Measurements from ENCODE around the gene ADRB2. TPM values are rescaled to one million over a fixed set of nuclear protein-coding genes. Genes with fewer than 3 reads are reported as not detected.

The ADRB2 gene
- total RNA-seq, 4 donors from 2014 or later = 1.1 to 5.1 (median 4.2) TPM

DNA sequence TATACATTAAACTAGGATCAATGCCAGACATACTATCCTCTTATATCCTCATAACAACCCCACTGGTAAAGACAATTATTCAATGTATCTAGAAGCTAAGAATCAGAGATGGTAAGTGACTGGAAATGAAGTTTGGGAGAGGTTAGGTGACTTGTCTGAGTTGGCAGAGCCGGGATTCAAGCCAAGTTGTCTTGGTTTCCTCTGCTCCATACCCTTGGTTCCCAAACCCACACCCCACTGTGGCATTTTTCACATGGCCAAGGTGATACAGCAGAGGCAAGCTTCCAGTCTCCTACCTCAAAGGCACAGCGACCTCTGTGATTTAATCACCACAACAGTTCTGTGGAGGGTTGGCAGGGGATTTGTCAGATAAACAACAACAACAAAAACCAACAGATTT is 34.7 kb upstream of the ADRB2 start:
- no peaks in the 10 kb centered on the region for H3K27me3 ChIP-seq
- no peak for DNase-seq
- no peak overlapping the region for H3K27ac ChIP-seq
- no peak for TF ChIP-seq POLR2A (IDR thresholded peaks at IDR 0.05)
- TF ChIP-seq, protein P1, sequence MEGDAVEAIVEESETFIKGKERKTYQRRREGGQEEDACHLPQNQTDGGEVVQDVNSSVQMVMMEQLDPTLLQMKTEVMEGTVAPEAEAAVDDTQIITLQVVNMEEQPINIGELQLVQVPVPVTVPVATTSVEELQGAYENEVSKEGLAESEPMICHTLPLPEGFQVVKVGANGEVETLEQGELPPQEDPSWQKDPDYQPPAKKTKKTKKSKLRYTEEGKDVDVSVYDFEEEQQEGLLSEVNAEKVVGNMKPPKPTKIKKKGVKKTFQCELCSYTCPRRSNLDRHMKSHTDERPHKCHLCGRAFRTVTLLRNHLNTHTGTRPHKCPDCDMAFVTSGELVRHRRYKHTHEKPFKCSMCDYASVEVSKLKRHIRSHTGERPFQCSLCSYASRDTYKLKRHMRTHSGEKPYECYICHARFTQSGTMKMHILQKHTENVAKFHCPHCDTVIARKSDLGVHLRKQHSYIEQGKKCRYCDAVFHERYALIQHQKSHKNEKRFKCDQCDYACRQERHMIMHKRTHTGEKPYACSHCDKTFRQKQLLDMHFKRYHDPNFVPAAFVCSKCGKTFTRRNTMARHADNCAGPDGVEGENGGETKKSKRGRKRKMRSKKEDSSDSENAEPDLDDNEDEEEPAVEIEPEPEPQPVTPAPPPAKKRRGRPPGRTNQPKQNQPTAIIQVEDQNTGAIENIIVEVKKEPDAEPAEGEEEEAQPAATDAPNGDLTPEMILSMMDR (IDR thresholded peaks at IDR 0.05) = no peak
- WGBS, 2 donors = 78 to 81% methylated on average over 2 of the region's 2 CpGs
- no peaks in the 10 kb centered on the region for H3K9me3 ChIP-seq
- no peaks in the 10 kb centered on the region for H3K36me3 ChIP-seq
- no peaks in the 10 kb centered on the region for H3K4me1 ChIP-seq
- no peak overlapping the region for H3K4me3 ChIP-seq (replicated peaks in 1 of 3)
- intact Hi-C loops (cut with DNase I) = no loop called here

DNA sequence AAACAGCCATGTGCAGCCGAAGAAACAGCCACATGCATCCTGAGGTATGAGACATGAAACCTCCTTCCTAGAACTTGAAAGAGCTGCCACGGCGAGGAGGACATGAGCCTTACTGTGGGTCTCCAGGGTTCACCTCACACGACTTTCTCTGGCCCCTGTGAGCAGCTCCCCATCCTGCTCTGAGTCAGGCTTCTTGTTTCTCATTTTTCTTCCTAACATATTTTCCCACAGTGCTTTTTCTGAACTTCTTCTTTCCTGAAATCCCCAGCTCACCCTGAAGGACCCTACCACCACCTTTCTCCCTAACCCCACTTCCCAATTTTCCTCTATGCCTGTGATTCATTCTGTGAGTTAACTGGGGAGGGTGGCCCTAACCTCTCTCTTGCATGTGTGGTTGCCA is 33.7 kb upstream of the ADRB2 start:
- no peak for DNase-seq
- no peaks in the 10 kb centered on the region for H3K9me3 ChIP-seq
- no peak overlapping the region for H3K4me3 ChIP-seq (replicated peaks in 1 of 3)
- WGBS, 2 donors = 83 to 86% methylated on average over 4 of the region's 4 CpGs
- no peaks in the 10 kb centered on the region for H3K4me1 ChIP-seq
- no peaks in the 10 kb centered on the region for H3K36me3 ChIP-seq
- TF ChIP-seq, protein P1 (IDR thresholded peaks at IDR 0.05) = no peak
- H3K27me3 ChIP-seq = no peaks in the 10 kb centered on the region
- intact Hi-C loops (cut with DNase I) = no loop called here
- H3K27ac ChIP-seq = no peak overlapping the region

DNA sequence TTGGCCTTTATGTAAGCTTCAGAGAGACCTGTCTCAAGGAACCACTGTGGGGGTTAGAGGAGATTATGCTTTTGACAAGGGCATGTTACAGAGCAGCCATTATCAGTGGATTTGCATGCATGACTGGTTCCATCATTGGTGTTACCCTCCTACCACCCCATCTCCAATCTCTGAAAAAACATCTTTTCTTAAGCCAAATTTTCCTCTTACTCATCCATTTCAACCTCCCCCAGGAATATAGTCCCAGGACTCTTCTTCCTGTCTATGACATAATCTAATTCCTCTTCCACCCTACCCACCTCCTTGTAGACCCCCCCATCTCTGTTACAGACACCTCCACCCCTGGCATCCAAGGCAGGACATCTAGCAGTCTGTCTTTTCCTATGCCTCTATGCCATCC is 33.1 kb upstream of the ADRB2 start:
- Histone ChIP-seq H3K4me1 (no peaks in the 10 kb centered on the region), H3K9me3 (no peaks in the 10 kb centered on the region), H3K4me3 (replicated peaks in 1 of 3) (no peak overlapping the region), H3K27ac (no peak overlapping the region), H3K36me3 (no peaks in the 10 kb centered on the region), H3K27me3 (no peaks in the 10 kb centered on the region)
- intact Hi-C loops (cut with DNase I) = no loop called here
- no peak for DNase-seq
- TF ChIP-seq POLR2A (IDR thresholded peaks at IDR 0.05) = no peak
- TF ChIP-seq, protein P1 (IDR thresholded peaks at IDR 0.05) = no peak

DNA sequence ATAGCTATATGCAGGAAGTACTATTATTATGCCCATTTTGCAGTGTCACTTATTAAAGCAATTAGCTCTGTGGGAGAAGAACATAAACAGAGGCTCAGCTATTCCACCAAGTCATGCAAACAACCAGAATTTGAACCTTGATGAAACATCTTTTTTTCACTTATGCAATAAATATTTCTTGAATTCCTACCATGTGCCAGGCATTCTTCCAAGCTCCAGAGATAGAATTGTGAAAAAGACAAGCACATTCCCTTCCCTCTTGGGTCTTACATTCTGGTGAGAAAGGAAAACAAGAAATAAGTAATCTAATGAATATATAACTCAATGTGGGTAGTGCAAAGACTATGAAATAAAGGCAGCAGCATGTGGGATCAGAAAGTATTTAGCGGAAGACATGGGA is 32.1 kb upstream of the ADRB2 start:
- Histone ChIP-seq H3K4me3 (replicated peaks in 1 of 3) (no peak overlapping the region), H3K27me3 (no peaks in the 10 kb centered on the region), H3K9me3 (no peaks in the 10 kb centered on the region), H3K4me1 (no peaks in the 10 kb centered on the region), H3K27ac (no peak overlapping the region), H3K36me3 (no peaks in the 10 kb centered on the region)
- WGBS, 2 donors = 89 to 98% methylated on average over 1 of the region's 1 CpG
- TF ChIP-seq, protein P1 (IDR thresholded peaks at IDR 0.05) = no peak
- TF ChIP-seq POLR2A (IDR thresholded peaks at IDR 0.05) = no peak
- intact Hi-C loops (cut with DNase I) = no loop called here
- DNase-seq = no peak

DNA sequence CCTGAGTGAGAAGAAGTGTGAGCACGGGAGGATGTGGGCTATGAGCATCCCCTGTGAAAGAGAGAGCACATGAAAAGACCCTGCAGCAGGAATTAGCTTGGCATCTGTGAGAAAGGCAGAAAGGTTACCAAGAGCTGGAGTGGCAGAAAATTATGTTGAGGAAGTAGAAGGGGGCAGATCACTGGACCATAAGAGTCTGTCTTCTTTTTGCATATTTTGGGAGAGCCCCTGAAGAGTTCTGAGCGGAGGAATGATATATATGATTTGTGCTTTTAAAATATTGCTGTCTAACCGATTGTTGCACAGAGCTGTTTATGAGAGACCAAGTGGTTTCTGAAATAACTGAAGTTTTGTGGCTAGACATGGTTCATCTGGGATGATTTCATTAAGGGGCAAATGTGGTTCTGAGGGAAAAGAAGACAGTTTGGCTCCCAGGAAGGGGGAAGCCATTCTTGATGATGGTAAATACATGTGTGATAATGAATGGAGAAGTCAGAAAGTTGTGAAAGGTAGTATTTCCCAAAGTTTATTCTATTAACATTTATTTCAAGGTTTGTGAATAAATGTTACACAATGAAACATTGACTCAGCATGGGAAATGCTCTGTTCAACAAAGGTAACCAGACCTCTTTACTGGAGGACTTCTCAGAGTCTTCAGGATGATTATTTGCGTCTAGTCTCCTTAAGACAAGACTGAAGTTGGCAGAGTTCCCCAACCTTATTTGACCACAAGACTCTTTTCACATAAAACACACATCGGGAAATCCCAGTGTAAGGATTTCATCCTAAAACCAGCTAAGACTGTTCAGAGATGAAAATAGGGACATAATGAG is 31.5 kb upstream of the ADRB2 start:
- Histone ChIP-seq H3K9me3 (no peaks in the 10 kb centered on the region), H3K4me3 (replicated peaks in 1 of 3) (no peak overlapping the region), H3K4me1 (no peaks in the 10 kb centered on the region), H3K27ac (no peak overlapping the region), H3K36me3 (no peaks in the 10 kb centered on the region), H3K27me3 (no peaks in the 10 kb centered on the region)
- 75 to 78% methylated on average over 5 of the region's 5 CpGs for WGBS, 2 donors
- DNase-seq = no peak
- intact Hi-C loops (cut with DNase I) = no loop called here
- no peak for TF ChIP-seq POLR2A (IDR thresholded peaks at IDR 0.05)
- TF ChIP-seq, protein P1 (IDR thresholded peaks at IDR 0.05) = no peak
